Islet of Langerhans (tissue), 1 donor: Measurements from ENCODE around the gene GEMIN2.
A peak's percentile ranks its signal among the peaks of the same experiment; 100 is the strongest.
"Not testable (repeated sequence)": the region's sequence is repeated elsewhere in the genome, so short reads cannot be mapped to it uniquely, and the experiment has no call there.

Experiments
- FAIRE-seq: peaks from one replicate; lab custom pipeline; 2011; peaks lifted over from hg19 to GRCh38; lab: Jason Lieb, UNC

The GEMIN2 gene

GRCh38 chr14:39109893-39110715, 4.0 kb upstream of the GEMIN2 start:
- no peak for FAIRE-seq

- FAIRE-seq, result no peak
Observed at GRCh38 chr14:39113685-39114072, 444 bp upstream of the GEMIN2 start.

- no peak for FAIRE-seq
Observed at GRCh38 chr14:39122330-39123138, 8.4 kb downstream of the GEMIN2 start.

GRCh38 chr14:39137835-39138234, 23.7 kb downstream of the GEMIN2 start:
- FAIRE-seq, result not testable (repeated sequence)

- no peak for FAIRE-seq
Observed at GRCh38 chr14:39138440-39138839, 24.3 kb downstream of the GEMIN2 start.

- FAIRE-seq, result no peak
Observed at GRCh38 chr14:39140170-39140569, 26.0 kb downstream of the GEMIN2 start.

- FAIRE-seq, result not testable (repeated sequence)
Observed at GRCh38 chr14:39141623-39142022, 27.5 kb downstream of the GEMIN2 start.

GRCh38 chr14:39143226-39143625, 29.1 kb downstream of the GEMIN2 start:
- not testable (repeated sequence) for FAIRE-seq

GRCh38 chr14:39145266-39145966, 31.3 kb downstream of the GEMIN2 start:
- no peak for FAIRE-seq

GRCh38 chr14:39154594-39155189, 40.6 kb downstream of the GEMIN2 start:
- FAIRE-seq, result no peak

- no peak for FAIRE-seq
Observed at GRCh38 chr14:39157491-39157890, 43.4 kb downstream of the GEMIN2 start.

GRCh38 chr14:39158222-39158858, 44.2 kb downstream of the GEMIN2 start:
- no peak for FAIRE-seq

GRCh38 chr14:39160494-39160893, 46.4 kb downstream of the GEMIN2 start:
- FAIRE-seq, result no peak

GRCh38 chr14:39167797-39168320, 53.7 kb downstream of the GEMIN2 start:
- FAIRE-seq, result not testable (repeated sequence)

GRCh38 chr14:39168591-39168990, 54.5 kb downstream of the GEMIN2 start:
- no peak for FAIRE-seq

- no peak for FAIRE-seq
Observed at GRCh38 chr14:39169541-39169900, 55.4 kb downstream of the GEMIN2 start.

GRCh38 chr14:39173198-39173597, 59.1 kb downstream of the GEMIN2 start:
- FAIRE-seq, result no peak

GRCh38 chr14:39174560-39175444, 60.7 kb downstream of the GEMIN2 start, which contains the start of gene PNN:
TSS of gene PNN (plus strand) at chr14:39175254. CDS start at chr14:39175280, 26 bp downstream.
- FAIRE-seq, result peak; percentile 91

GRCh38 chr14:39175445-39176262, 61.5 kb downstream of the GEMIN2 start:
- no peak for FAIRE-seq
